ENCODE results near the gene HPF1. TPM values are rescaled to one million over a fixed set of nuclear protein-coding genes. Genes with fewer than 3 reads are reported as not detected.
"Not testable (repeated sequence)": the region's sequence is repeated elsewhere in the genome, so short reads cannot be mapped to it uniquely, and the experiment has no call there.

The HPF1 gene
- 23.2 and 32.3 TPM in 2 replicates for total RNA-seq (ENCODE audit: low replicate concordance)
- long read RNA-seq, transcript HPF1-201 (8 exons, 1,230 nt): major isoform, 21 of 31 reads
- long read RNA-seq, partial matches to known transcripts: 5 of 31 reads
- long read RNA-seq, other reads (novel, unspliced or antisense): 4 of 31 reads

DNA sequence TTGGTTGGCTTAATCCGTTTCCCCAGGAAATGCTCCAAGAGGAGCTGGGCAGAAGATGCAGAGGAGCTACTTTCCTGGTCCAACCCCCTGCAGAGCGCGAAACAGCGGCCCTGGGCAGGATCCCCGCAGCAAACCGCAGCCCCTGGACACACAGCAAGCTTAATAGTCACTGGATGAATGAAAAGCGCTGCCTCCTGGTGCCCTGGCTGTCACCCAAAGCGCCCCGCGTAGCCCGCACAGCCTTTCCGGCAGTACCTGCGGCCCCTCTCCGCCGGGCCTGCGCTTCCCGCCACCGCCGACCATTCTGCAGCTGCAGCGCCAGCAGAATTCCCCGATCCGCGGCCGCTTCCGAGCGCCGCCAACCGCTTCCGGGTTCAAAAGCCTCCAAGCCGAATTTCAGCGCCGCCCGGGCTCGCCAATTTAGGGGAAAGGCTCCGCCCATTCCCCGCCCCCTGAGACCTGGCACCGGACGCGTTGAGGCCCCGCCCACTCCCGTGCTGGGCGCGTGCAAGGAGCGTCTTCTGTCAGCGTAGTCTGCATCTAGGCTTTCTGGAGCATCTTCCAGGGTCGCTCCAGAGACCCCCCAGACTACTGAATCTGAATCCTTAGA, at the start of gene HPF1:
HPF1 (minus strand) TSS at position 370 of the 610 bp plus-strand sequence; CDS start at position 303, 67 bp downstream.
- Mint-ChIP-seq H3K27ac (peak within 1 kb of the TSS; percentile 68), H3K4me3 (peak within 1 kb of the TSS; percentile 95), H3K27me3 (peaks cover 10% of the 10 kb centered on the region), H3K36me3 (no peaks in the 10 kb centered on the region), H3K4me1 (ENCODE audit: unreplicated experiment) (peaks cover 12% of the 10 kb centered on the region), H3K9me3 (no peaks in the 10 kb centered on the region)
- peak; percentile 21 for TF ChIP-seq CTCF (conservative IDR thresholded peaks at IDR 0.05)
- peak; percentile 93 for DNase-seq (ENCODE audit: extremely low spot score, unreplicated experiment)

DNA sequence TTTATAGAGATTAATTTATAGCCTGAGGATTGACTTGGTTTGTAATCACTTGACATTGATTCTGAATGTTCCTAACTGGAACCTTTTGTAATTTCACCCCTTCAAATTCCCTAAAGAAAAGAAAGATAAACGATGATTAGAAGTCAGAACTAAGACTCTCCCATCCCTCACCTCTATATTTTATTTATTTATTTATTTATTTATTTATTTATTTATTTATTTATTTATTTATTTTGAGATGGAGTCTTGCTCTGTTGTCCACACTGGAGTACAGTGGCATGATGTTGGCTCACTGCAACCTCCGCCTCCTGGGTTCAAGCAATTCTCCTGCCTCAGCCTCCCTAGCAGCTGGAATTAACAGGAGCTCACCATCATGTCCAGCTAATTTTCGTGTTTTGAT, 49.0 kb upstream of the HPF1 start:
- H3K27ac Mint-ChIP-seq; H3K4me3 Mint-ChIP-seq; H3K36me3 Mint-ChIP-seq; H3K9me3 Mint-ChIP-seq; H3K27me3 Mint-ChIP-seq; H3K4me1 Mint-ChIP-seq (ENCODE audit: unreplicated experiment); DNase-seq (ENCODE audit: extremely low spot score, unreplicated experiment): not testable (repeated sequence)

DNA sequence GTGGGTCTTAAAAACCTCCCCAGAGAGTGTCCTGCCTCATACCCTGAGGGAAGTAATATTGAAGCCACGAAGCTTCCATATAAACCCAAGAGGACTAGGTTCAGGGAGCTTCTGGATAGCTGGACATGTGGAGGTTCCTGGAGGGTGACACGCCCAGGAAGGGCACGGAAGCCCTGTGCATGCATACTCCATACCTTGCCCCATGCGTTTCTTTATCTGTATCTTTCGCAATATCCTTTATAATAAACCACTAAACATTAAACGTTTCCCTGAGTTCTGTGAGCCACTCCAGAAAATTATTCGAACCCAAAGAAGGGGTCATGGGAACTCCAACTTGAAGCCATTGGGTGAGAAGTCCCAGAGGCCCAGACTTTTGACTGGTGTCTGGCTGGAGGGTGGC, 45.7 kb upstream of the HPF1 start:
- DNase-seq (ENCODE audit: extremely low spot score, unreplicated experiment): no peak
- Mint-ChIP-seq H3K27me3 (no peaks in the 10 kb centered on the region), H3K9me3 (no peaks in the 10 kb centered on the region), H3K36me3 (no peaks in the 10 kb centered on the region), H3K4me1 (ENCODE audit: unreplicated experiment) (no peaks in the 10 kb centered on the region), H3K27ac (no peak overlapping the region), H3K4me3 (no peak overlapping the region)
- TF ChIP-seq CTCF (conservative IDR thresholded peaks at IDR 0.05): no peak

GRCh38 chr4:169802873-169803272, 45.1 kb upstream of the HPF1 start:
- no peak for TF ChIP-seq CTCF (conservative IDR thresholded peaks at IDR 0.05)
- DNase-seq (ENCODE audit: extremely low spot score, unreplicated experiment): no peak
- no peaks in the 10 kb centered on the region for H3K36me3 Mint-ChIP-seq
- no peaks in the 10 kb centered on the region for H3K4me1 Mint-ChIP-seq (ENCODE audit: unreplicated experiment)
- H3K4me3 Mint-ChIP-seq: no peak overlapping the region
- no peaks in the 10 kb centered on the region for H3K27me3 Mint-ChIP-seq
- no peaks in the 10 kb centered on the region for H3K9me3 Mint-ChIP-seq
- H3K27ac Mint-ChIP-seq: no peak overlapping the region

- H3K4me1 Mint-ChIP-seq (ENCODE audit: unreplicated experiment): peaks cover 6% of the 10 kb centered on the region
- no peaks in the 10 kb centered on the region for H3K9me3 Mint-ChIP-seq
- no peak for TF ChIP-seq CTCF (conservative IDR thresholded peaks at IDR 0.05)
- no peaks in the 10 kb centered on the region for H3K36me3 Mint-ChIP-seq
- H3K4me3 Mint-ChIP-seq: no peak overlapping the region
- H3K27ac Mint-ChIP-seq: no peak overlapping the region
- no peak for DNase-seq (ENCODE audit: extremely low spot score, unreplicated experiment)
- H3K27me3 Mint-ChIP-seq: no peaks in the 10 kb centered on the region
These were observed 42.8 kb upstream of the HPF1 start for GRCh38 chr4:169800541-169800940.

- Mint-ChIP-seq H3K27ac (no peak overlapping the region), H3K9me3 (no peaks in the 10 kb centered on the region), H3K36me3 (no peaks in the 10 kb centered on the region), H3K4me3 (no peak overlapping the region), H3K4me1 (ENCODE audit: unreplicated experiment) (peaks cover 10% of the 10 kb centered on the region), H3K27me3 (no peaks in the 10 kb centered on the region)
- no peak for TF ChIP-seq CTCF (conservative IDR thresholded peaks at IDR 0.05)
- DNase-seq (ENCODE audit: extremely low spot score, unreplicated experiment): no peak
These were observed 41.5 kb upstream of the HPF1 start for GRCh38 chr4:169799260-169799659.

Data from type B pancreatic cell (in vitro differentiated cells).